Measurements from ENCODE around the gene CFAP46. TPM values are rescaled to one million over a fixed set of nuclear protein-coding genes. Genes with fewer than 3 reads are reported as not detected.
"Not testable (repeated sequence)": the region's sequence is repeated elsewhere in the genome, so short reads cannot be mapped to it uniquely, and the experiment has no call there.

CFAP46 gene
- total RNA-seq, 4 donors from 2014 or later, result under 0.01 to 1.3 (median 0.28) TPM

- H3K36me3 ChIP-seq, result no peaks in the 10 kb centered on the region
- no peaks in the 10 kb centered on the region for H3K4me1 ChIP-seq
- intact Hi-C loops (cut with DNase I), result no loop called here
- H3K4me3 ChIP-seq, result no peak overlapping the region
- H3K27ac ChIP-seq (replicated peaks in 1 of 4), result no peak overlapping the region
- no peak for TF ChIP-seq POLR2A (IDR thresholded peaks at IDR 0.05; ENCODE audit: low read depth)
- no peak for TF ChIP-seq POLR2AphosphoS5 (IDR thresholded peaks at IDR 0.05)
- TF ChIP-seq CTCF (IDR thresholded peaks at IDR 0.05), result no peak
- no peak for TF ChIP-seq EP300 (IDR thresholded peaks at IDR 0.05)
- peaks cover 0 to 9% (median 7%) of the 10 kb centered on the region in 4 donors for H3K9me3 ChIP-seq
- 86% methylated on average over 8 of the region's 8 CpGs for WGBS
- DNase-seq (ENCODE audit: extremely low spot score), result no peak
- peaks cover 0 to 8% (median 0%) of the 10 kb centered on the region in 4 donors for H3K27me3 ChIP-seq
Measured at GRCh38 chr10:132802048-132802447, 140.3 kb downstream of the CFAP46 start.

GRCh38 chr10:132799865-132800264 lies 142.5 kb downstream of the CFAP46 start:
- Histone ChIP-seq H3K27ac (replicated peaks in 1 of 4) (no peak overlapping the region), H3K4me1 (no peaks in the 10 kb centered on the region), H3K9me3 (peaks cover 0 to 9% (median 7%) of the 10 kb centered on the region in 4 donors), H3K27me3 (peaks cover 0 to 8% (median 0%) of the 10 kb centered on the region in 4 donors), H3K4me3 (no peak overlapping the region), H3K36me3 (no peaks in the 10 kb centered on the region)
- TF ChIP-seq CTCF (IDR thresholded peaks at IDR 0.05), result no peak
- no peak for TF ChIP-seq POLR2AphosphoS5 (IDR thresholded peaks at IDR 0.05)
- no peak for DNase-seq (ENCODE audit: extremely low spot score)
- intact Hi-C loops (cut with DNase I), result no loop called here
- WGBS, result 88% methylated on average over 5 of the region's 11 CpGs

- intact Hi-C loops (cut with DNase I), result no loop called here
- no peak for TF ChIP-seq EP300 (IDR thresholded peaks at IDR 0.05)
- no peak for TF ChIP-seq POLR2AphosphoS5 (IDR thresholded peaks at IDR 0.05)
- no peak for TF ChIP-seq POLR2A (IDR thresholded peaks at IDR 0.05; ENCODE audit: low read depth)
- no peak for TF ChIP-seq CTCF (IDR thresholded peaks at IDR 0.05)
- DNase-seq (ENCODE audit: extremely low spot score), result no peak
- Histone ChIP-seq H3K27ac (replicated peaks in 1 of 4) (no peak overlapping the region), H3K4me1 (no peaks in the 10 kb centered on the region), H3K9me3 (peaks cover 0 to 9% (median 7%) of the 10 kb centered on the region in 4 donors), H3K27me3 (peaks cover 0 to 11% (median 0%) of the 10 kb centered on the region in 4 donors), H3K4me3 (no peak overlapping the region), H3K36me3 (no peaks in the 10 kb centered on the region)
- WGBS, result 93% methylated on average over 3 of the region's 15 CpGs
Measured at GRCh38 chr10:132798876-132799275, 143.5 kb downstream of the CFAP46 start.

GRCh38 chr10:132798403-132798802 lies 144.0 kb downstream of the CFAP46 start:
- TF ChIP-seq POLR2AphosphoS5 (IDR thresholded peaks at IDR 0.05) (no peak), POLR2A (IDR thresholded peaks at IDR 0.05; ENCODE audit: low read depth) (no peak), EP300 (IDR thresholded peaks at IDR 0.05) (no peak), CTCF (IDR thresholded peaks at IDR 0.05) (no peak)
- intact Hi-C loops (cut with DNase I), result no loop called here
- WGBS, result 91% methylated on average over 17 of the region's 21 CpGs
- Histone ChIP-seq H3K27me3 (peaks cover 0 to 16% (median 0%) of the 10 kb centered on the region in 4 donors), H3K4me1 (no peaks in the 10 kb centered on the region), H3K9me3 (peaks cover 0 to 9% (median 7%) of the 10 kb centered on the region in 4 donors), H3K27ac (replicated peaks in 1 of 4) (no peak overlapping the region), H3K36me3 (no peaks in the 10 kb centered on the region), H3K4me3 (no peak overlapping the region)
- no peak for DNase-seq (ENCODE audit: extremely low spot score)

GRCh38 chr10:132797986-132798385 lies 144.4 kb downstream of the CFAP46 start:
- H3K36me3 ChIP-seq; intact Hi-C loops (cut with DNase I); H3K27ac ChIP-seq (replicated peaks in 1 of 4); DNase-seq (ENCODE audit: extremely low spot score); H3K4me1 ChIP-seq; H3K9me3 ChIP-seq; H3K4me3 ChIP-seq: not testable (repeated sequence)
- peaks cover 0 to 20% (median 0%) of the 10 kb centered on the region in 4 donors for H3K27me3 ChIP-seq
- WGBS, result 90% methylated on average over 21 of the region's 32 CpGs
